ENCODE data around the gene PUM1. TPM values are rescaled to one million over a fixed set of nuclear protein-coding genes. Genes with fewer than 3 reads are reported as not detected.

Gene PUM1
- total and polyA plus RNA-seq, 10 donors: 14.9 to 122 (median 82.5) TPM

DNA sequence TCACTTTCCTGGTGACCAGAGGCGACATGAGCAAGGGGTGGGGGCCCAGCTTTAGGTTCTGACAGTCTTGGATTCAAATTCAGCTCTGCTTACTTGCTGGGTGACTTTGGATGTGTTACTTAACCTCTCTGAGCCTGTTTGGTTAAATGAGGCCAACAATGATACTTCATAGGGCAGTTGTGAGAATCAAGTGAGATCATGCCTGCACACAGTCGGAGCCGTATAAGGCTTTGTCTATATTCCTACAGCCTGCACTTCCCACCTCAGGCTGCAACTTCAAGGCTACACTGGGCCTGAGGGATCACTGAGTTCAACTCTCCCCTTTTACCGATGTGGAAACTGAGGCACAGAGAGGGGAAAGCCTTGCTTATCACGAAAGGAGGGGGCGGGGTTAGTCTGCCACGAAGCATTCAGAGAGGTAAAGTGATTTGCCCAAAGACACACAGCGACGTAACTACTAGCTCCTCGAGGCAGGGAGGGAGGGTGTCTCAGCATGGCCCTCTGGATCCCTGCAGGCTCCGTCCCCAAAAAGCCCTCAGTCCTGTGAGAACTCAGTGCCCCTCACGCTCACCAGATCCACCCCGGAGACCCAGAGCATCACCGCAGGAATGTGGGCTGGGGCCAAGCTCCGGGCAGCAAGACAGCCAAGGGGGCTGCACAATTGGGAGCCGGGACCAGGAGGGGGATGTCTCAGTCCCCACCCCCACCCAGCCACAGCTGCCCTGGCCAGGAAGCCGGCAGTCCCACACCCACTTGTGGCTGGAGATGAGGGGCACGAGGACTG, 181.9 kb downstream of the PUM1 start:
- Histone ChIP-seq H3K27ac (no peak overlapping the region), H3K27me3 (replicated peaks in 1 of 7) (peaks cover 0 to under 1% (median 0%) of the 10 kb centered on the region in 7 donors), H3K4me3 (no peak overlapping the region), H3K4me1 (peaks cover 0 to 92% (median 52%) of the 10 kb centered on the region in 6 donors), H3K36me3 (peaks cover 0 to 5% (median 0%) of the 10 kb centered on the region in 6 donors), H3K9me3 (no peaks in the 10 kb centered on the region)
- intact Hi-C loops (cut with DNase I; ENCODE audit: low total_unique reads): no loop called here
- TF ChIP-seq POLR2A (IDR thresholded peaks at IDR 0.05) (no peak), POLR2AphosphoS5 (IDR thresholded peaks at IDR 0.05) (peak in 1 of 3 donors; percentile 12), CTCF (IDR thresholded peaks at IDR 0.05 in 8 of 11, conservative IDR thresholded peaks at IDR 0.05 in 3 of 11) (no peak)
- no peak for DNase-seq
- WGBS, 5 donors: 71 to 82% (median 72%) methylated on average over 17 to 18 of the region's 18 CpGs

GRCh38 chr1:30882678-30883388, 182.7 kb downstream of the PUM1 start:
- no peak for TF ChIP-seq POLR2AphosphoS5 (IDR thresholded peaks at IDR 0.05)
- no peak for TF ChIP-seq CTCF (IDR thresholded peaks at IDR 0.05 in 8 of 11, conservative IDR thresholded peaks at IDR 0.05 in 3 of 11)
- TF ChIP-seq POLR2A (IDR thresholded peaks at IDR 0.05): no peak
- Histone ChIP-seq H3K36me3 (peaks cover 0 to 11% (median 0%) of the 10 kb centered on the region in 6 donors), H3K9me3 (no peaks in the 10 kb centered on the region), H3K27ac (no peak overlapping the region), H3K27me3 (replicated peaks in 1 of 7) (peaks cover 0 to 8% (median 0%) of the 10 kb centered on the region in 7 donors), H3K4me1 (peaks cover 0 to 92% (median 52%) of the 10 kb centered on the region in 6 donors), H3K4me3 (no peak overlapping the region)
- DNase-seq: no peak
- intact Hi-C loops (cut with DNase I; ENCODE audit: low total_unique reads): no loop called here
- 70 to 82% (median 79%) methylated on average over 14 of the region's 14 CpGs for WGBS, 5 donors

Small RNA genes within 50 kb of the gene (small RNA-seq; reads per million reads assigned to genes)
- gene AL356320.1 (0 reads per million in 4 donors), gene RN7SL371P (0 reads per million in 4 donors)

Other genes with a start within 250 kb of the PUM1 start
- 100 to 1,000 TPM; 134 to 347 (median 175) TPM for gene SDC3, start 157.0 kb downstream of the PUM1 start, total RNA-seq
- gene SDC3, start 157.0 kb downstream of the PUM1 start, polyA plus RNA-seq: 10 to 100 TPM in 2 of 3 donors, 1 to 10 TPM in 1; 8.0 to 43.5 (median 14.5) TPM
- gene NKAIN1, start 174.2 kb upstream of the PUM1 start, total RNA-seq: not detected
- gene NKAIN1, start 174.2 kb upstream of the PUM1 start, polyA plus RNA-seq: under 1 TPM in 1 of 3 donors, not detected in 2; 0.08 TPM
- gene SNRNP40, start 231.1 kb upstream of the PUM1 start, total RNA-seq: 10 to 100 TPM; 38.8 to 53.0 (median 44.8) TPM
- gene SNRNP40, start 231.1 kb upstream of the PUM1 start, polyA plus RNA-seq: 10 to 100 TPM; 21.4 to 37.5 (median 29.6) TPM
- gene ZCCHC17, start 231.3 kb upstream of the PUM1 start, total RNA-seq: 10 to 100 TPM; 16.1 to 23.7 (median 18.2) TPM
- gene ZCCHC17, start 231.3 kb upstream of the PUM1 start, polyA plus RNA-seq: 10 to 100 TPM; 24.1 to 31.7 (median 29.8) TPM